ENCODE measurements around the gene DNAJA3.

DNAJA3 gene

DNA sequence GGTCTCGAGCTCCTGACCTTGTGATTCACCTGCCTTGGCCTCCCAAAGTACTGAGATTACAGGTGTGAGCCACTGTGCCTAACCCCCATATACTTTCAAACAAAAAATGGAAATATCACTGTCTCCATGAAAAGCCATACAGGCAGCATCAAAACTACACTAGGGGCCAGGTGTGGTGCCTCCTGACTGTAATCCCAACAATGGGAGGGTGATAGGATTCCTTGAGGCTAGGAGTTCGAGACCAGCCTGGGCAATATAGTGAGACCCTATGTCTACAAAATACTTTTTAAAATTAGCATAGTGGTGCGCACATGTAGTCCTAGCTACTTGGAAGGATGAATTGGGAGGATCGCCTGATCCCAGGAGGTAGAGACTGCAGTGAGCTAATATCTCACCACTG lies 66.2 kb downstream of the DNAJA3 start:
- H3K27me3 ChIP-seq (replicated peaks; ENCODE audit: control insufficient read depth, insufficient read depth, low read length), result no peaks in the 10 kb centered on the region
- no peak overlapping the region for H3K9ac ChIP-seq (ENCODE audit: low read length)
- H3K4me1 ChIP-seq (ENCODE audit: control insufficient read depth, insufficient read depth, low read length), result peaks cover 50% of the 10 kb centered on the region
- no peaks in the 10 kb centered on the region for H3K9me3 ChIP-seq (ENCODE audit: control insufficient read depth, low read length)
- peaks cover 18% of the 10 kb centered on the region for H3K36me3 ChIP-seq (ENCODE audit: control insufficient read depth, insufficient read depth, low read length, severe bottlenecking)
- DNase-seq (ENCODE audit: low read depth), result no peak
- H3K4me3 ChIP-seq (ENCODE audit: low read length), result no peak overlapping the region

DNA sequence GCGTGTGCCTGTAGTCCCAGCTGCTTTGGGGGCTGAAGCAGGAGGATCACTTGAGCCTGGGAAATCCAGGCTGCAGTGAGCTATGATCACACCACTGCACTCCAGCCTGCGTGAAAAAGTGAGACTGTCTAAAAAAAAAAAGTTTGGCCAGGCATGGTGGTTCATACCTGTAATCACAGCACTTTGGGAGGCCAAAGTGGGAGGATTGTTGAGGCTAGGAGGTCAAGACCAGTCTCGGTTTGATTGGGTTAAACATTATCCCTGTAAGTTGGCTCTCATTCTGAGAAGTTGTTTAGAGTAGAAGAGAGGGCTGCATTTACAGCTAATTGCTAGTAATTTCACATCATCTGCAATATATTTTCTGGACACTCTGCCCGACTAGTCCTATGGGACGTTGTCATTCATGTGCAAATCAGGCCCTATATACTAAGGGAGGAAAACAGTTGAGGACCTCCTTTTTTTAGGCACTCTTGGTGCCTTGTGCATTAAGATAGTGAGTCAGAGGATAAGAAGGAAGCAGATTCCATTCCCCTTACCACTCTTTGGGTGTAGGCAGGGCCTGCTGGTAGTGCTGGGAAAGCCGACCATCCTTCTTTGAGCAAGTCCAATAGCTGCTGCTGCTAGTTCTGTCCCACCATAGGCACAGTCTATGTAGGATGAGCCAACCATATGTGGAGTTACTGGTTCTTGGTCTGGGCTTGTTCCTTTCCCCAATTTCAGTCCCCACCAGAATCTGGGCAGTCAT lies 69.2 kb downstream of the DNAJA3 start:
- Histone ChIP-seq H3K4me3 (ENCODE audit: low read length) (no peak overlapping the region), H3K27me3 (replicated peaks; ENCODE audit: control insufficient read depth, insufficient read depth, low read length) (no peaks in the 10 kb centered on the region), H3K9ac (ENCODE audit: low read length) (no peak overlapping the region), H3K9me3 (ENCODE audit: control insufficient read depth, low read length) (no peaks in the 10 kb centered on the region), H3K36me3 (ENCODE audit: control insufficient read depth, insufficient read depth, low read length, severe bottlenecking) (peaks cover 24% of the 10 kb centered on the region), H3K4me1 (ENCODE audit: control insufficient read depth, insufficient read depth, low read length) (peaks cover 45% of the 10 kb centered on the region)
- peak; percentile 57 for DNase-seq (ENCODE audit: low read depth)

DNA sequence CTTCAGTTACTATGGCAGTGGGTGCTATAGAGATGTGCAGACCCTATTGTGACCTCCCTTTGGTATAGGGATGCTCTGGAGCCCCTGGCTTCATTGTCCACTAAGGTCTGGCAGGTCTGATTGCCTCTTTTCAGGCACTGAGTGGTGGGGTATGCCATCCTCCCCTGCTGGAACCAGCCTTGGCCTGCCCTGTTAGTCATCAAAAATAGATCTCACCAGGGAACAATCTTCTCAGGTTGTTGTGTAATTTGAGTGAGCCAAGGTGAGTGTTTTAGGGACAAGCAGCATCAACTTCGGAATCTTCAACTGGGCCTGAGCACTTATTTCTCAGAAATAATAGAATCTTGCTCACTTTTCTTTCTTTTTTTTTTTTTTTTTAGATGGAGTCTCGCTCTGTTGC lies 70.1 kb downstream of the DNAJA3 start:
- Histone ChIP-seq H3K36me3 (ENCODE audit: control insufficient read depth, insufficient read depth, low read length, severe bottlenecking) (peaks cover 17% of the 10 kb centered on the region), H3K27me3 (replicated peaks; ENCODE audit: control insufficient read depth, insufficient read depth, low read length) (no peaks in the 10 kb centered on the region), H3K9me3 (ENCODE audit: control insufficient read depth, low read length) (no peaks in the 10 kb centered on the region), H3K9ac (ENCODE audit: low read length) (no peak overlapping the region), H3K4me3 (ENCODE audit: low read length) (no peak overlapping the region), H3K4me1 (ENCODE audit: control insufficient read depth, insufficient read depth, low read length) (peaks cover 53% of the 10 kb centered on the region)
- no peak for DNase-seq (ENCODE audit: low read depth)

DNA sequence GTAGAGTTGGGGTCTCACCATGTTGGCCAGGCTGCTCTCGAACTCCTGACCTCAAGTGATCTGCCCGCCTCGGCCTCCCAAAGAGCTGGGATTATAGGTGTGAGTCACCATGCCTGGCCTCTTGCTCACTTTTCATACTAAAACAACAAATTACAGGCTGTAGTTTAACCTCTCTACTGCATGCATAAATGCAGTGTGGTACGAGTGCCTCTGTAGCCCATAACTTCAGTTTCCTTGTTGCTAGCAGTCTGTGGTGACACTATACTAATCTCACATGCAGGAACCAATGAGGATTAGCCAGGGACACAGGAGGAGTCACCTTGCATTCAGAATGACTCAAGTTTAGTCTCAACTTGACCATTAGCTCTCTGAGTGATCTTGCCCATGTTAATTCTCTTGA lies 70.6 kb downstream of the DNAJA3 start:
- Histone ChIP-seq H3K36me3 (ENCODE audit: control insufficient read depth, insufficient read depth, low read length, severe bottlenecking) (peaks cover 17% of the 10 kb centered on the region), H3K4me3 (ENCODE audit: low read length) (no peak overlapping the region), H3K4me1 (ENCODE audit: control insufficient read depth, insufficient read depth, low read length) (peaks cover 58% of the 10 kb centered on the region), H3K9me3 (ENCODE audit: control insufficient read depth, low read length) (no peaks in the 10 kb centered on the region), H3K27me3 (replicated peaks; ENCODE audit: control insufficient read depth, insufficient read depth, low read length) (no peaks in the 10 kb centered on the region), H3K9ac (ENCODE audit: low read length) (no peak overlapping the region)
- peak; percentile 25 for DNase-seq (ENCODE audit: low read depth)

DNA sequence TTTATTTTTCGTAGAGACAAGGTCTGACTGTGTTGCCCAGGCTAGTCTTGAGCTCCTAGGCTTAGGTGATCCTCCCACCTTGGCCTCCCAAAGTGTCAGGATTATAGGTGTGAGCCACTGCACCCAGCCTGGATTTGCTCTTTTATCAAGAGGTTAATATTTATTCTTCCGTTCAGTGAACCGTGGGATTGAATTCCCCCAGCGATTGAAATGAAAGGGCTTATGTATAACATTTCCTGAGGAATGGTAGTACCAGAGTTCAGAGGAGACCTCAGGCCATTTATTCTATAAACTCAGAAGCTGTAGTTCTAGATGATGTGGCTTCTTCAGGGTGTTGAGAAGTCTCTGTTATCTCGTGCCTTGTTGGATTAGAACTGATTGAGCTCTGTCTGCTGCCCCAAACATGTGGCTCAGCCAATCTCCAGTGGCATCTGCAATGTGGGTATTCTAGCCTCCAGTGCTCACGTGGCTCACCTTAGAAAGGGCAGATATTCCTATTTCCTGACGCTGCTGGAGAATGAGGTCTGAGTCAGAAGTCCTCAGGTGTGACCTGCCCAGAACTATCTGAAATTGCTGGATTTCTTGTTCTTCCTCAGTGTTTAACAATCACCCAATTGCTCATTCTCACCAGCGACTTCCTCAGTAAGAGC lies 73.0 kb downstream of the DNAJA3 start:
- Histone ChIP-seq H3K36me3 (ENCODE audit: control insufficient read depth, insufficient read depth, low read length, severe bottlenecking) (peaks cover 14% of the 10 kb centered on the region), H3K4me3 (ENCODE audit: low read length) (no peak overlapping the region), H3K9ac (ENCODE audit: low read length) (no peak overlapping the region), H3K4me1 (ENCODE audit: control insufficient read depth, insufficient read depth, low read length) (peaks cover 67% of the 10 kb centered on the region), H3K27me3 (replicated peaks; ENCODE audit: control insufficient read depth, insufficient read depth, low read length) (no peaks in the 10 kb centered on the region), H3K9me3 (ENCODE audit: control insufficient read depth, low read length) (no peaks in the 10 kb centered on the region)
- no peak for DNase-seq (ENCODE audit: low read depth)

DNA sequence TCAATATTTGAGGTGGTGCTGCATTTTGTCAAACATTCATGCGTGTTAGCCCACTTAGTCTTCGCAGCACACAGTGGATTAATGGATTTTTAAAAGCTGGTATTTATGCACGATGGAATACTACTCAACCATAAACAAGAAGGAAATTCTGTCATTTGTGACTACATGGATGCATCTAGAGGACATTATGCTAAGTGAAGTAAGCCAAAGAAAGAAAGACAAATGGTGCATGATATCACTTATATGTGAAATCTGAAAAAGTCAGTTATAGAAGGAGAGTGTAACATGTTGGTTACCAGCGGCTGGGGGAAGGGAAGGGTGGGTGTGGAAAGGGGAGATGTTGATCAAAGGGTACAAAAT lies 73.5 kb downstream of the DNAJA3 start:
- Histone ChIP-seq H3K9me3 (ENCODE audit: control insufficient read depth, low read length) (no peaks in the 10 kb centered on the region), H3K4me3 (ENCODE audit: low read length) (no peak overlapping the region), H3K36me3 (ENCODE audit: control insufficient read depth, insufficient read depth, low read length, severe bottlenecking) (peaks cover 13% of the 10 kb centered on the region), H3K9ac (ENCODE audit: low read length) (no peak overlapping the region), H3K27me3 (replicated peaks; ENCODE audit: control insufficient read depth, insufficient read depth, low read length) (no peaks in the 10 kb centered on the region), H3K4me1 (ENCODE audit: control insufficient read depth, insufficient read depth, low read length) (peaks cover 71% of the 10 kb centered on the region)
- no peak for DNase-seq (ENCODE audit: low read depth)

DNA sequence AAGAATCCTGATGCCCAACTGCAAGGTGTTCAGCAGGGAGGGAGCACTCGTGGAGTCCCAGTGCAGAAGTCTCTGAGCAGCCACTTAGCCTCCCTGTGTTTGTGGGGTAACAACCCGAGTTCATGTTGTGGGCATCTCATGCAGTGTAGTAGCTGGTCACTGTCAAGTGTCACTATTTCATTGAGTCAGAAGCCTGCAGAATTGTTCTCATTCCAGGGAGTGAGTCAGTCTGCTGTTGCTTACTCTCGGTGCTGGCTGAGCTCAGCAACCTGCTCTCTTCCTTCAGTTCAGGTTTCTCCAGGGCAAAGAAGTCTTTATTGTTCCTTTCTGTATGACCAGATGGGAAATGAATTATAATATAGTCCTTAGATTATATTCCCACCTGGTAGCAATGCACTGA lies 74.6 kb downstream of the DNAJA3 start:
- Histone ChIP-seq H3K27me3 (replicated peaks; ENCODE audit: control insufficient read depth, insufficient read depth, low read length) (no peaks in the 10 kb centered on the region), H3K9me3 (ENCODE audit: control insufficient read depth, low read length) (no peaks in the 10 kb centered on the region), H3K9ac (ENCODE audit: low read length) (peak overlapping the region; percentile 75), H3K4me3 (ENCODE audit: low read length) (peak overlapping the region; percentile 77), H3K4me1 (ENCODE audit: control insufficient read depth, insufficient read depth, low read length) (peaks cover 60% of the 10 kb centered on the region), H3K36me3 (ENCODE audit: control insufficient read depth, insufficient read depth, low read length, severe bottlenecking) (peaks cover 13% of the 10 kb centered on the region)
- DNase-seq (ENCODE audit: low read depth), result peak; percentile 85

DNA sequence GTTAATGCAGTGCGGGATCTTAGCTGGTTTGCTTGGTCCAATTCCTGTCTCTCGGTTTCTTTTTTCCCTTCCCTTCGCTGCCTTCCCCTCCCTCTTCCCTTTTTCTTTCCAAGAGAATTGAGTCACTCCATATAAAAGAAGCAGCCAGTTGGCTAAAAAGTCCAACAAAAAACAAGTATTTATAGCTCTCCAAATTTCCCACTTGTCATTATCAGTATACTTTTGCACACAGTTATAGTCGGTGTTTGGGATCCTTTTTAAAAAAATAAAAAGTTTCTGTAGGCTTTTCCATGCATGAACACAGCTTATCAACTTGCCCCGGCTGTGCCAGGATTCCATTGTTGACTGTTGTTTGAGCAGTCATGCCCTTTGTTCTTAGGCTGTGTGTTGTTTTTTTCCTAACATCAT lies 75.4 kb downstream of the DNAJA3 start:
- Histone ChIP-seq H3K36me3 (ENCODE audit: control insufficient read depth, insufficient read depth, low read length, severe bottlenecking) (peaks cover 20% of the 10 kb centered on the region), H3K4me1 (ENCODE audit: control insufficient read depth, insufficient read depth, low read length) (peaks cover 52% of the 10 kb centered on the region), H3K4me3 (ENCODE audit: low read length) (peak overlapping the region; percentile 77), H3K9me3 (ENCODE audit: control insufficient read depth, low read length) (no peaks in the 10 kb centered on the region), H3K27me3 (replicated peaks; ENCODE audit: control insufficient read depth, insufficient read depth, low read length) (no peaks in the 10 kb centered on the region), H3K9ac (ENCODE audit: low read length) (peak overlapping the region; percentile 75)
- DNase-seq (ENCODE audit: low read depth), result no peak

DNA sequence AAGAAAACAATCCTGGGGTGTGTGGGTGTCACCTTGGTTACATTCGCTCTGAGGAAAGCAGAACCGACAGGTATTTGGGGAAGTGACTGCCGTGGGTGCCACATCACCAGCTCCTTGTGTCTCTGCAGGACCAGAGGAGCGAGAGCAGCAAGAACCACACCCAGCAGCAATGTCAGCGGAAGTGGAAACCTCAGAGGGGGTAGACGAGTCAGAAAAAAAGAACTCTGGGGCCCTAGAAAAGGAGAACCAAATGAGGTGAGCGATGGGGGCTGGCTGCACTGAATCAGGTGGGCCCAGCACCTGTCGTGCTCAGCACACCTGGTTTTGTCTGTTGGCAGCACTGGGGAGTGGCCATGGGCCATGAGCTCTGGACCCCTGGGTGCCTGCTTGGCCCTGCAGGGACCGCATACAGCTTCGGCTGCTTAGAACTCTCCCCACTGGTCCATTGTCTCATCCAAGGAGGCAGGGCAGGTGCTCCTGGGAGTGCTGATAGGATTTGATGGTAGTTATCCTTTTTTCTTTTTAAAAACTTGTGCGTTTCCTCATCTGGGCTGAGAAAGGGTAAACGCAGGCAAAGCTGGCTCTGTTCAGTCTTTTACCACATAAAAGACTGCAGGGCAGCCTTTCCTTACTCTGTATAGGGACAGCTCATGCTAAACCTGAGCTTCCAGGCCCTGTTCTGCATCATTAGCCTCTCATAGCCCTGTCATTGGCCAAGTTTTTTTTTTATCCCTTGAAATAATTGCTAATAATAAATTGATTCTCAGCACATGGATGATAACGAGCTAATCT lies 79.9 kb downstream of the DNAJA3 start:
- peaks cover 46% of the 10 kb centered on the region for H3K36me3 ChIP-seq (ENCODE audit: control insufficient read depth, insufficient read depth, low read length, severe bottlenecking)
- no peak overlapping the region for H3K4me3 ChIP-seq (ENCODE audit: low read length)
- H3K27me3 ChIP-seq (replicated peaks; ENCODE audit: control insufficient read depth, insufficient read depth, low read length), result no peaks in the 10 kb centered on the region
- no peaks in the 10 kb centered on the region for H3K9me3 ChIP-seq (ENCODE audit: control insufficient read depth, low read length)
- no peak overlapping the region for H3K9ac ChIP-seq (ENCODE audit: low read length)
- peaks cover 20% of the 10 kb centered on the region for H3K4me1 ChIP-seq (ENCODE audit: control insufficient read depth, insufficient read depth, low read length)
- DNase-seq (ENCODE audit: low read depth), result no peak

All from adipocyte (in vitro differentiated cells).